ENCODE results near the gene GCNT1. TPM values are rescaled to one million over a fixed set of nuclear protein-coding genes. Genes with fewer than 3 reads are reported as not detected.
A peak's percentile ranks its signal among the peaks of the same experiment; 100 is the strongest.

Gene GCNT1
- total and polyA plus RNA-seq, 2 of the 13 experiments (the other 11 are each of a cell fraction or from before 2014, with no cell fraction given) = 0.55 to 1.7 TPM

GRCh38 chr9:76423216-76424177 lies 35.5 kb upstream of the GCNT1 start:
- Histone ChIP-seq H3K27me3 (ENCODE audit: control insufficient read depth in 1 of 2, insufficient read depth in 2 of 2, low read length in 2 of 2) (no peaks in the 10 kb centered on the region), H3K4me1 (ENCODE audit: insufficient read depth, low read length) (peaks cover 66% of the 10 kb centered on the region), H3K79me2 (ENCODE audit: insufficient read depth, low read length) (no peaks in the 10 kb centered on the region), H4K20me1 (ENCODE audit: insufficient read depth, low read length) (no peaks in the 10 kb centered on the region), H3K27ac (ENCODE audit: extremely low read length, insufficient read depth, low read length) (peak overlapping the region; percentile 82), H2AFZ (ENCODE audit: low read length) (no peak overlapping the region), H3K9ac (ENCODE audit: insufficient read depth, low read depth, low read length) (peak overlapping the region; percentile 61), H3K36me3 (replicated peaks in 1 of 2; ENCODE audit: control insufficient read depth in 1 of 2, insufficient read depth in 2 of 2, low read length in 2 of 2) (no peaks in the 10 kb centered on the region), H3K4me2 (ENCODE audit: low read depth, low read length) (peak overlapping the region; percentile 53), H3K4me3 (replicated peaks in 1 of 3; ENCODE audit: insufficient read depth in 1 of 3, low read depth in 2 of 3, low read length in 3 of 3) (peak overlapping the region in 1 of 3 experiments; percentile 32; a peak in 1 of 6 replicates), H3K9me3 (ENCODE audit: low read length) (no peaks in the 10 kb centered on the region)
- WGBS (ENCODE audit: low lambda C conversion rate) = 17% methylated on average over 2 of the region's 2 CpGs
- intact Hi-C loops (cut with micrococcal nuclease; ENCODE audit: unreplicated experiment) (loop anchor here (1.0 kb wide), 1 partner anchor 29 kb away; the partner anchor contains the start of gene RFK), in situ Hi-C loops (cut with HindIII; ENCODE audit: extremely low pct_ligation_motif_present, low pct_unique_long_range_greater_than_20kb) (no loop called here)
- ChIA-PET POLR2A (interaction anchor here (1.5 kb wide), 1 partner anchor 29 kb away, joined by 5 read pairs; the partner anchor contains the start of gene RFK), CTCF (ENCODE audit: low intra/inter-chr PET ratio, low total read pairs) (no interaction called here)
- FAIRE-seq (peak; percentile 78), ATAC-seq (peak; percentile 99), DNase-seq (ENCODE audit: low spot score) (peak; percentile 96)
- no TSS peak for BruUV-seq (replicated peaks)
- TF ChIP-seq ZNF121 (CRISPR knock-in tag; IDR thresholded peaks at IDR 0.05) (no peak), ZNF343 (CRISPR knock-in tag; IDR thresholded peaks at IDR 0.05) (no peak), ZNF317 (CRISPR knock-in tag; IDR thresholded peaks at IDR 0.05) (no peak), ZNF883 (CRISPR knock-in tag; IDR thresholded peaks at IDR 0.05; ENCODE audit: not compliant biosample characterization) (no peak), ZNF180 (CRISPR knock-in tag; IDR thresholded peaks at IDR 0.05; ENCODE audit: borderline replicate concordance, low read depth) (no peak), ZBTB7B (CRISPR knock-in tag; IDR thresholded peaks at IDR 0.05) (no peak), ZBTB42 (CRISPR knock-in tag; IDR thresholded peaks at IDR 0.05) (no peak), JUND (CRISPR knock-in tag; IDR thresholded peaks at IDR 0.05) (no peak), SMYD3 (CRISPR knock-in tag; IDR thresholded peaks at IDR 0.05) (no peak), ZEB1 (IDR thresholded peaks at IDR 0.05; ENCODE audit: insufficient replicate concordance, low read depth) (no peak), GMEB1 (CRISPR knock-in tag; IDR thresholded peaks at IDR 0.05; ENCODE audit: borderline replicate concordance) (no peak), E2F5 (CRISPR knock-in tag; conservative IDR thresholded peaks at IDR 0.05) (no peak), ZNF607 (CRISPR knock-in tag; IDR thresholded peaks at IDR 0.05; ENCODE audit: borderline replicate concordance) (no peak), POLR2G (IDR thresholded peaks at IDR 0.05; ENCODE audit: low read depth, low read length) (no peak), SUZ12 (IDR thresholded peaks at IDR 0.05; ENCODE audit: low read depth, low read length) (no peak), HMGA1 (CRISPR knock-in tag; conservative IDR thresholded peaks at IDR 0.05) (no peak), ZNF281 (CRISPR knock-in tag; IDR thresholded peaks at IDR 0.05; ENCODE audit: borderline replicate concordance) (peak; percentile 57; the same call in 1 of the 2 replicates), ZNF230 (CRISPR knock-in tag; IDR thresholded peaks at IDR 0.05) (no peak), SIX4 (CRISPR knock-in tag; IDR thresholded peaks at IDR 0.05) (no peak)
